NCI-H2081 (cell line): ENCODE measurements around the gene ANKMY1.

Experiments used
- DNase-seq, 2 experiments: peaks; one replicate each; lab custom pipeline; 2025; lab: John Stamatoyannopoulos, UW

The ANKMY1 gene

DNA sequence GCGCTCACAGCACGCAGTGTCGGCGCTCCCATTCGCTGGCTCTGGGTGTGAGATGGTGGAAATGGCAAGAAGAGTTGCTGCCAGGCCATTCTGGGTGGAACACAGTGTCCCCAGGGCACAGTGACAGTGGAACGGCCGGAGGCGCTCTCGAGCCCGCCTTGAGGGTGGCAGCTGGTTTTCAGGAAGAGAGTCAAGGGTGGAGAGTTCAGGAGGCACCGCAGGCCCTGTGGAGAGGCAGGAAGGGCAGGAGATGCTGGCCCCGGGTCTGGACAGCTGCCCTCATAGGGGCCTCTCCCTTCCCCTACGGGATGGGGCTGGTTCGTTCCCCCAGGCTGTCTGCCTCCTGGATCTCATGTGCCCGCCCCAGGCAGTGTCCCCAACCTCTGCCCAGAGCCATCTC is 109.9 kb downstream of the ANKMY1 start:
- DNase-seq = no peak

- DNase-seq = no peak
These were observed 110.5 kb downstream of the ANKMY1 start for GRCh38 chr2:240447331-240447730.

- no peak for DNase-seq
These were observed 111.1 kb downstream of the ANKMY1 start for GRCh38 chr2:240446664-240447175.

GRCh38 chr2:240445961-240446663 is 111.7 kb downstream of the ANKMY1 start:
- DNase-seq = no peak

- no peak for DNase-seq
These were observed 113.3 kb downstream of the ANKMY1 start for GRCh38 chr2:240444464-240444863.

DNA sequence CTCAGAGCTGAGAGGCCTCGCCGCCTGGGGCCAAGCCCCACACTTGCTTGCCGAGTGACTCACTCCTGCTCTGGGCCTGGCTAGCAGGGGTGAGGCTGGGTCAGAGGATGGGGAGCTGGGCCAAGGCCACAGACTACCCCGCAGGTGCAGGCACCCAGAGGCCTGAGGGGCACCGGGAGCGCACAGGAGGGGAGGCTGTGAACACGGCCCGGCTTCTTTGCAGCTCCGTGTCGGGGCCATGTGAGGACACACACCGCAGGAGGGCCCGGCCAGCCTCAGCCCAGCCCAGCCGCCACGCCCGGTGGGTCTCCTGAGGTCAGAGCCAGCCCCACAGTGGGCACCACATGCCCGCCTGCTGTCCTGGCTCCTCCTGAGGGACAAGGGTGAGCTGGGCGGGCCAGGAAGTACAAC is 113.9 kb downstream of the ANKMY1 start:
- DNase-seq = no peak

DNA sequence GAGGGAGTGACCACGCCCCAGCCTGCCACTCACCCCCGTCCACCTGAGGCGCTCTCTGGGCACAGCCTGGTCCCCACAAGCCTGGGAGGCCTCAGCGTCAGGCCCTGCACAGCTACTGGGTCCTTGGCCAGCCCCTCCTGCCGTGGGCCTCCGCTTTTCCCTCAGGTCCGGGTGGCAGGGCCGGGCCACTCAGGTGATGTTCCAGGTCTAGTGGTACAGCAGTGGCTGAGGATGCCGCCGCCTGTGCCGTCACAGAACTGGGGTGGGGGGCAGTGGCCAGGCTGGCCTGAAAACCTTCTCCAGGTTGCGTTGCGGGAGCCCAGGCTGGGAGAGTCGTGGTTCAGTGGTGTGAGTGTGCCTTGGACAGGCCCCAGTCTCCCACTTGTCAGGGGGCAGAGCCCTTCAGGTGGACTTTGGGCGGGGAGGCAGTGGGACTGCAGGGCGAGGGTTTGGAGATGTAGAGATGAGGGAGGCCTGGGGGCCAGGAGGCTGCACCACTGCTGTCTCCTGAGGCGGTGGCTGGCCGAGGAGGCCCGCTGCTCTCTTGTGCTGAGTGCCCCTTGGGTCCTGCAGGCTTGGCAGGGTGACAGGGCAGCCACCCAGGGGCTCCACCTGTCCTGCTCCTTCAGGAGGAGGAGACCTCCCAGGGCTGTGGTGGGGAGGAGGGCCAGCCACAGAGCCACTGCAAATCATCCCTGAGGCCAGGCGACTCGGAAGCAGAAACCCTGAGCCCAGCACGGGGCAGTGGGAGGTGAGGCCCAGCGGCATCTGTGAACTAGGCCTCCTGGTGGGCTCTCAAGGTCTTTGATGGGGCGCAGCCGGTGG is 114.7 kb downstream of the ANKMY1 start:
- DNase-seq = no peak

GRCh38 chr2:240441993-240442411 is 115.8 kb downstream of the ANKMY1 start:
- no peak for DNase-seq

GRCh38 chr2:240441326-240441992 is 116.3 kb downstream of the ANKMY1 start:
- DNase-seq = no peak

DNA sequence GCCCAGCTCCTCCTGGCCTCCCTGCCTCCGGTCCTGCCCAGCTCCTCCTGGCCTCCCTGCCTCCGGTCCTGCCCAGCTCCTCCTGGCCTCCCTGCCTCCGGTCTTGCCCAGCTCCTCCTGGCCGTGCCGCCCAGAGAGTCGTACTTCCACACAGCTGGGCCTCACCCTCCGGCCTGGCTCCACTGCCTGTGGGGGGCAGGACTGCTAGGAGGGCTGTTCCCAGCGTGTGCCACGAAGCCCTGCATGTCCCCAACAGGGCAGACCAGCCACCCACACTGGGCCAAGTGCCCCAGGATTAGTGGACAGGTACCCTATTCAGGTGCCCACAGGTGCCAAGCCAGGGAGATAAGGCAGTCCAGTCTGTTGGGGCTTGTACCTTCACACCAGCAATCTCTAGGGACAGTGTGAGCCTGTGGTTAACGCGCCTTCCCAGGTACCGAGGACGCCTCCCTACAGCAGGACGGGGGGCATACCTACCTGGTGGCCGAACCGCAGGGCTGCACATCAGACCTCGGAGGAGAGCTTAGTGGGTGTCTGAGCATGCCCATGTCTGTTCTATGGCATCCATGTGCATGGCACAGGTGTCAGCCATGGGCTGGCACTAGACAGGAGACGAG is 117.0 kb downstream of the ANKMY1 start:
- DNase-seq = no peak

- DNase-seq = no peak
These were observed 117.5 kb downstream of the ANKMY1 start for GRCh38 chr2:240440251-240440650.

- no peak for DNase-seq
These were observed 118.1 kb downstream of the ANKMY1 start for GRCh38 chr2:240439698-240440151.

GRCh38 chr2:240438810-240439697 is 118.7 kb downstream of the ANKMY1 start:
- no peak for DNase-seq

DNA sequence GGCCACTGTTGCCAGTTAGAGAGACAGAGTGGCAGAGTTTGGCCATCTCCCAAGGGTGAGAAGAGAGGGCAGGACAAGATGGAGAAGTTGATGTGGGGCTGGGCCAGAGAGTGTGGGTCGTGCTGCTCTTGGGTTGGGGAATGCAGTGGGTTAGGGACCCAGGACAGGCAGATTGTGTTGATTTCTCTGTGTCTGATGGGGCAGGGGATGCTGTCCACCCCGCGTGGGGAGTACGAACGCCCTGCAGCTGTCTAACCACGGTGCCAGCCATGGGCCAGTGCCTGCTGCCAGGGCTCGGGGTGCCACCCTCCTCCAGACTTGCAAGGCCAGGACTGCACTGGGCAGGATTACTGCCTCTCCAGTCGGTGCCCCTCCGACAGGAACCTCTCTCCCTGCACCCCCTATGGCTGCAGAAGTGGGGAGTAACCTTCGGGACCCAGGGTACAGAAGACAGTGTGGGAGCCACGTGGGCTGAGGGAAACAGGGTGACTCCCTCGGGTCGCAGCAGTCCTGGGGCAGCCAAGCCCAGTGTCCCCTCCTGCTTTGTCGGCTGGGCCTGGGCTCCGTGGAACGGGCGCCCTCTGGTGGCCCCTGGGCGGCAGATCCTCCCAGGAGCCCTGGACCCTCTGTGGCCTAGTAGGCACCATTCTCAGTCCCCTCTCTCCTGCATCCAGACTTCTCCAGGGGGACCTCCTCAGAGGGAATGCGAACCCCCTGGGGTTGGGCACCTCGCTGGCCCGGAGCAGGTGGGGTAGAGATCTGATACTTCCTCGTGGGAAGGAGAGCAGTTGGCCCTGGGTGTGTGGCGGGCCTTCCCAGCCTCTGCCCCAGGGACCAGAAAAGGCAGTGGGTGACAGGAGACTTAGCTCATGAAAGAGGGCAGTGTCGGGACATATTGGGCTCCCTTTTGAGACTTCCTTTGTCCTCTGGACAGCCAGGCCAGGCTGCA is 119.7 kb downstream of the ANKMY1 start:
- DNase-seq = peak; percentile 20 to 64

DNA sequence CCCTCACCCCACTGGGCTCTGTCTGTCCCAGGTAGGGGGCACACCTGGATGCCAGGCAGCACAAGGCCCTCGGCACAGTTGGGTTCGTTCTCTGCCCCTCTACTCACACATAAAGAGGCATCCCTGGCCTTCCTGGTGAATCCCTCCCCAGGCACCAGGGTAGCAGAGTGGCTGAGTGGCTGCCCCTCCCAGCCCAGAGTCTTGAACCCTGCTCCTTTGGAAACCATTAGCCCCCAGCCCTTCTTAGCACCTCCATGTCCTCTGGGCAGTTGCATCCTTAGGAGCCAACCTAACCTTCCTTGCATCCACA is 120.3 kb downstream of the ANKMY1 start:
- DNase-seq = no peak

- DNase-seq = no peak
These were observed 120.9 kb downstream of the ANKMY1 start for GRCh38 chr2:240436683-240437550.

DNA sequence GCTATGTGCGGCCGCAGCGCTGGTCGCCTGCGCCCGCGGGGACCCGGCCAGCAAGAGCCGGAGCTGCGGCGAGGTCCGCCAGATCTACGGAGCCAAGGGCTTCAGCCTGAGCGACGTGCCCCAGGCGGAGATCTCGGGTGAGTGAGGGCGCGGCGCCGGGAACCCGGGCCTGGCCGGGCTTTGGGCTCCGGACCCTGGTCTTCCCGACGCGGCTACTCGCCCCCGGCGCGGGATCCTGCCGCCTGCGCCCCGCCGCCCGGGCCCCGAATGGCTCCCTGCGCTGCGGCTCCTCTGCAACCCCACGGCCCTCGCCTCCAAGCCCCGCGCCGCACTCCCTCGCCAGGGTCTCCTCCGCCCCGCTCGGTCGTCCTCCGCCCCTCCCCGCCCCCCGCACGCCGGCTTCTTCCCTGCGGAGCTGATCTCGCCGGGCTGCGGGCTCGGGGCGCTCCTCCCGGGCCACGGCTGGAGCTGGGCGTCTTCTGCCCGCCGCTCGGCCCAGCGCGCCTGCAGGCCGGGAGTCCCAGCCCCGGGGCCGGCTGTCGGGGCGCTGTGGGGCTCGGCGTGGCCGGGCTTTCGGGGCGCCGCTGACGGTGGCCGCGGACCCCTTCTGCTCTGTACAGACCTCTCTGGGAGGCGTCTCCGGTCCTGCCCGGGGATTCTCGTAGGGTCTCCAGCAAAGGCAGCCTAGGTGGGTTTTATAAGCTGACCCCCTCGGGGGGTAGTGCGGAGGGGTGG is 121.7 kb downstream of the ANKMY1 start:
- no peak for DNase-seq

DNA sequence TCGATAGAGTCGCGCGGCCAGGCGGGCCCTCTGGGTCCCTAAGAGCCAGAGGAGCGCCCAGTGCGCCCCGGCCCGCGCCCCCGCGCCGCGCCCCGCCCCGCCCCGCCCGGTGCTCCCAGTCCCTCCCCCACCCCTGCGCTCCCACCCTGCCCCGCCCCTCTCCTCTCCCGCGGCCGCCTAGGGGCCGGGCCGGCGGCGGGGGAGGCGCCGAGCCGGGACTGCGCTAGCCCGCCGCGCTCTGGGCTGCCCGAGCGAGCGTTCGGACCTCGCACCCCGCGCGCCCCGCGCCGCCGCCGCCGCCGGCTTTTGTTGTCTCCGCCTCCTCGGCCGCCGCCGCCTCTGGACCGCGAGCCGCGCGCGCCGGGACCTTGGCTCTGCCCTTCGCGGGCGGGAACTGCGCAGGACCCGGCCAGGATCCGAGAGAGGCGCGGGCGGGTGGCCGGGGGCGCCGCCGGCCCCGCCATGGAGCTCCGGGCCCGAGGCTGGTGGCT is 122.3 kb downstream of the ANKMY1 start, which contains the start of gene GPC1:
Gene GPC1, plus strand, starts transcription at position 207 of the 491 bp plus-strand sequence. Its CDS starts 256 bp downstream, at position 463.
- peak; percentile 49 to 55 for DNase-seq
